NCI-H345 treated with DMSO at 0.1 percent for 48 hours (cell line): ENCODE measurements around the gene FARSB.
A peak's percentile ranks its signal among the peaks of the same experiment; 100 is the strongest.

Source experiments
- DNase-seq: peaks from one replicate; lab custom pipeline; 2025; ENCODE audit not compliant: unreplicated experiment; lab: John Stamatoyannopoulos, UW

Gene FARSB

DNA sequence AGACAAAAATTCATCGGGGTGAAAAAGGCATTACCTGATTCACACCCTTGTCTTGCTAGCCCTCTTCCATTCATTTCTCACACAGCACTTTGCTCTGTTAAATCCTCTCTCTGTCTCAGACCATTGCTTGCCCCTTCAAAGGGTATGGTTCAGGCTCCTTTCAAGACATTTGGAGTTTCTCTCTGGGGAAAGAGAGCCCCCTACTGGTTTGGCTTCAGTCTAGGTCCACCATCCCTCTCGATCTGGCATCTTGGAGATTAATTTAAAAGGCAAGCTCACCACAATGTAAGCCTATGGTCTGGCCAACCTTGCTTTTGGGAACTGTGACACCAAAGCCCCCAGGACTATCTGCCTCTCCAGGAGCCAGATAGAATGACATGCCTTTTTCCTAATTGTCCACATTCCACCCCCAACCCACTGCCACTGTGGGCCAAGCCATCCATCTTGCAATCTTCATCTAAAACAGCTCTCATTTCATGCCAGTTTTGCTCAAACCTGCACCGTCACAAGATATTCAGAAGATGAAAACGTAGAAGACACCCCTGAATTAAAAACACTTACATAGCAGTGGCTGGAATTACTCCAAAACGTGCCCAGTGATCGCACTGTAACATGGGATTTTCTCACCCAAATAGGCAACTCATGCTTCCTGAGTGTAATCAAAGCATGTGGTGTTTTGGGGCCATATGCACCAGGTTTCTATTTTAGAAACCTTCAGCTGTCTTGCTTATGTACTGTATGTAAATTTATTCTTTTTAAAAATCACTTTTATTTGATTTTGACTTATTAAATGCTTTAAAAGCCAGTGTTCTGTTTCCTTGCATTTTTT is 93.9 kb downstream of the FARSB start:
- DNase-seq, result peak; percentile 22

GRCh38 chr2:222561151-222561550 is 94.7 kb downstream of the FARSB start:
- no peak for DNase-seq

- DNase-seq, result no peak
Measured at GRCh38 chr2:222554517-222554916, 101.4 kb downstream of the FARSB start.

- no peak for DNase-seq
Measured at GRCh38 chr2:222548992-222549391, 106.9 kb downstream of the FARSB start.

GRCh38 chr2:222547083-222547482 is 108.8 kb downstream of the FARSB start:
- DNase-seq, result no peak

DNA sequence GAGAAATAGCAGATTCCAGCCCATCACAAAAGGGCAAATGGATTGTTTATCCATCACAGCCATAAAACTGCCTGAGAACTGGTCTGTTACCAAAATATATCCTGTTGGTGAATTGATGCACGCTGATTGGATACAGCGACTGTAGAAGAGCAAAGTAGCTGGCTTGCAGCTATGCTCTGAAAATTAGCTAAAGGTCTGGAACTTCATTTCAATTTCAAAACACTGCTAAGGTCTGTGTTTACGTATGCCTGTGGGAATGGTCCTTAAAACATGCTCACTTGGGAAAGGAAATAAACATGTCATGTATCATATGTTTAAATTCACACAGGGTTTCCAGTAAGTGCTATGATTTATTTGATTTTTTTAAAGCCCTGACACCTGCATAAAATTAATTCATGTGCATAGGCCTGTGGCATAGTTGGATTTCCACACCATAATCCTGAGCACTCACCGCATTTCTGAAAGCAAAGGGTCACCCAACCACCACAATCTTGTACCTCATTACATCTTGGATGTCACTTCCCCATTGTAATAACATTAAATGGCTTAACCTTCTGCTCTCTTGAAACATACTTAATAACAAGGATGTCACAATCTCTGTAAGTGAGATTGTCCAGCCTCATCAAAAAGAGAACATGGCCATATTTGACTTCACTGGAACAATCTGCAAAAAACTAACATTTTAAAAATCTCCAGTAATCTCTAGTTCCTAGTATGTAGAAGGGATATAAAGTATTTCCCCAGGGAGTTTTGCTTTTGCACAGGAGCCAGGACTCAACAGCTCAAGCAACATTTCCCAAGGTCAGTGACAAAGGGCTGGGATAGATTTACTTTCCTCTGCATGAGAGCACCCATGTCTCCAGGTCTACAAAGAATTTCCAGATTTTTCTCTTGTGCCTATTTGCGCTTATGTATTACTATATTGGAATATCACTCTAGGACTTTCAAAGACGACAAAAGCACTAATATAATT is 109.8 kb downstream of the FARSB start:
- no peak for DNase-seq

DNA sequence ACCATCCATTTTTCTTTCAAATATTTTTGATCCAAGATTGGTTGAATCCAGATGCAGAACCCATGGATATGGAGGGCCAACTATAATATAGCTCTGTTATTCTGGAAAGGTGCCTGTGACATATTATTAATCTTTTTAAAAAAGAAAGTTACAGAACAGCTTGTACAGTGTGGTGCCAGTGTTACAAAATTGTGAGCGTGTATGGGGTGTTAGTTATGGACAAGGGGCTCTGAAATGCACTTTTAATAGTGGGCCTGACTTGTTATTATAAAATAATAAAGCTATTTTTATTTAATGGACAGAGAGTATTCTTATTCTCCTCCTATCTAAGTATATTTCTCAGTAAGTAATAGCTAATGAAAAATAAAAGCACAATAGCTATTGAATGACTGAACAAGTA is 111.2 kb downstream of the FARSB start:
- DNase-seq, result no peak

DNA sequence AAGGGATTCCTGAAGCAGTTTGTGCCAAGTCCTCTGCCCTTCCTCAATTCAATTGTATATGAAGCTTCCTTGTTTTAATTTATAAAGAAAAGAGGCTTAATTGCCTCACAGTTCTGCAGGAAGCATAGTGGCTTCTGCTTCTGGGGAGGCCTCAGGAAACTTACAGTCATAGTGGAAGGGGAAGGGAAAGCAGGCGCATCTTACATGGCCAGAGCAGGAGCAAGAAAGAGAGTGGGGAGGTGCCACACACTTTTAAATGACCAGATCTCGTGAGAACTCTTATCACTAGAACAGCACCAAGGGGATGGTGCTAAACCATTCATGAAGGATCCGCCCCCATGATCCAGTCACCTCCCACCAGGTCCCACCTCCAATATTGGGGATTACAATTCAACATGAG is 117.4 kb downstream of the FARSB start:
- DNase-seq, result no peak

GRCh38 chr2:222535477-222535876 is 120.4 kb downstream of the FARSB start:
- no peak for DNase-seq

GRCh38 chr2:222532315-222532714 is 123.6 kb downstream of the FARSB start:
- DNase-seq, result no peak

- DNase-seq, result no peak
Measured at GRCh38 chr2:222526480-222527277, 129.2 kb downstream of the FARSB start.

DNA sequence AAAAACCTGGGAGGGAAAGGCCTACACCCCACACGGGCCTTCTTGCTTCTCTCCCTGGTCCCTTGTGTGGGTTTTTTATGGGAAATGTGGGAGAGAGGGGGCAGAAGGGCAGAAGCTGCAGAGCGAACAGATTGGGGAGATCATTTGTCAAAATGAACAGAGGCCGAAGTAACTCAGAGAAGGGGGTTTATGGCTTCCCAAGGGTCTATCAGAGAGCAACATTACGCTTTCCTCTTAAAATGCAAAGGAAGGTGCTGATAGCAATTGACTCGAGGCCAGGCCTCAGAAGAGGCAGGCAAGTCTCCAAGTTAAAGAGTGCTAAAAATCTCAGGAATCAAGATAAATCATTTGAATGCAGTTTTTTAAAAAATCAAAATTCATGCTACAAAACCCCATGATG is 130.1 kb downstream of the FARSB start:
- no peak for DNase-seq

GRCh38 chr2:222523783-222524544 is 131.9 kb downstream of the FARSB start:
- no peak for DNase-seq

- DNase-seq, result no peak
Measured at GRCh38 chr2:222522082-222522481, 133.8 kb downstream of the FARSB start.

DNA sequence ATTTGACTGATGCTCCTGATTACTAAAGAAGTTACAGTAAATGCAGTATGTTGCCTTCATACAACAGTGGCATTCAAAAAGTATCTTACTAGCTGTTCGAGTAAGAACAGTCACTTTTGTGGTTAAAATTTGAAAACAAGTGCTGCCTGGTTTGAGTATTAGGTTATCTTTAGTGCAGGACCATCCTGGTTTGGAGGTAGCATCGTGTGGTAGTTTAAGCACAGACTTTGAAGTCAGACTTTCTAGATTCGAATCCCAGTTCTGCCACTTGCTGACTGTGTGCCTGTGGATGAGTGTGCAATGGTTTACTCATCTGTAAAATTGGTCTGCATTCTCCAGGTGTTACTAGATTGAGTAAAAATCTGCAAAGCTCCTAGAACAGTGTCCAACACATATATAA is 134.8 kb downstream of the FARSB start:
- no peak for DNase-seq
